ENCODE data around the gene CLTRN. TPM values are rescaled to one million over a fixed set of nuclear protein-coding genes. Genes with fewer than 3 reads are reported as not detected.
"Not testable (repeated sequence)": the region's sequence is repeated elsewhere in the genome, so short reads cannot be mapped to it uniquely, and the experiment has no call there.

CLTRN gene
- total and polyA plus RNA-seq, 2 donors from 2014 or later, result 30.7 to 129 TPM

- no peak for TF ChIP-seq CTCF (IDR thresholded peaks at IDR 0.05; ENCODE audit: borderline replicate concordance, extremely low read depth, insufficient read depth)
- Histone ChIP-seq H3K4me3 (ENCODE audit: low read length in 3 of 3) (peak overlapping the region; percentile 92 to 99 (median 93)), H3K9ac (ENCODE audit: low read length in 3 of 3) (peak overlapping the region in 2 of 3 donors; percentile 95 to 99), H3K27me3 (ENCODE audit: control insufficient read depth, insufficient read depth, low read length) (peaks cover 8% of the 10 kb centered on the region), H3K9me3 (ENCODE audit: control insufficient read depth in 2 of 3, insufficient read depth in 1 of 3, low read length in 3 of 3) (no peaks in the 10 kb centered on the region), H3K36me3 (ENCODE audit: control insufficient read depth in 2 of 3, insufficient read depth in 3 of 3, low read length in 3 of 3) (no peaks in the 10 kb centered on the region), H3K27ac (ENCODE audit: low read depth in 2 of 2, low read length in 2 of 2) (peak overlapping the region; percentile 99), H3K4me1 (ENCODE audit: control insufficient read depth in 2 of 3, insufficient read depth in 2 of 3, low read depth in 1 of 3, low read length in 3 of 3) (peaks cover 5% of the 10 kb centered on the region in 3 donors)
- FAIRE-seq (no peak), DNase-seq (no peak)
- intact Hi-C loops (cut with DNase I), result no loop called here
These were observed 9.4 kb upstream of the CLTRN start for GRCh38 chrX:15673970-15674369.

GRCh38 chrX:15672881-15673280, 8.3 kb upstream of the CLTRN start:
- FAIRE-seq, result no peak
- H3K36me3 ChIP-seq (ENCODE audit: control insufficient read depth in 2 of 3, insufficient read depth in 3 of 3, low read length in 3 of 3), result no peaks in the 10 kb centered on the region

GRCh38 chrX:15663439-15663838, 1.2 kb downstream of the CLTRN start:
- no peak for FAIRE-seq
- no peaks in the 10 kb centered on the region for H3K36me3 ChIP-seq (ENCODE audit: control insufficient read depth in 2 of 3, insufficient read depth in 3 of 3, low read length in 3 of 3)
- no peak overlapping the region for H3K27ac ChIP-seq (ENCODE audit: low read depth in 2 of 2, low read length in 2 of 2)
- no peaks in the 10 kb centered on the region for H3K4me1 ChIP-seq (ENCODE audit: control insufficient read depth in 2 of 3, insufficient read depth in 2 of 3, low read depth in 1 of 3, low read length in 3 of 3)
- H3K27me3 ChIP-seq (ENCODE audit: control insufficient read depth, insufficient read depth, low read length), result peaks cover 29% of the 10 kb centered on the region
- no peaks in the 10 kb centered on the region for H3K9me3 ChIP-seq (ENCODE audit: control insufficient read depth in 2 of 3, insufficient read depth in 1 of 3, low read length in 3 of 3)
- intact Hi-C loops (cut with DNase I), result no loop called here
- no peak for TF ChIP-seq CTCF (IDR thresholded peaks at IDR 0.05; ENCODE audit: borderline replicate concordance, extremely low read depth, insufficient read depth)
- H3K4me3 ChIP-seq (ENCODE audit: low read length in 3 of 3), result peak overlapping the region in 2 of 3 donors; percentile 62 to 65
- no peak for DNase-seq
- H3K9ac ChIP-seq (ENCODE audit: low read length in 3 of 3), result no peak overlapping the region

More at GRCh38 chrX:15672881-15673280, 8.3 kb upstream of the CLTRN start:
- Histone ChIP-seq H3K27ac (ENCODE audit: low read depth in 2 of 2, low read length in 2 of 2) (no peak overlapping the region), H3K27me3 (ENCODE audit: control insufficient read depth, insufficient read depth, low read length) (peaks cover 10% of the 10 kb centered on the region), H3K9me3 (ENCODE audit: control insufficient read depth in 2 of 3, insufficient read depth in 1 of 3, low read length in 3 of 3) (no peaks in the 10 kb centered on the region), H3K4me1 (ENCODE audit: control insufficient read depth in 2 of 3, insufficient read depth in 2 of 3, low read depth in 1 of 3, low read length in 3 of 3) (peaks cover 5% of the 10 kb centered on the region in 3 donors), H3K4me3 (ENCODE audit: low read length in 3 of 3) (no peak overlapping the region), H3K9ac (ENCODE audit: low read length in 3 of 3) (no peak overlapping the region)
- intact Hi-C loops (cut with DNase I), result no loop called here
- no peak for DNase-seq
- TF ChIP-seq CTCF (IDR thresholded peaks at IDR 0.05; ENCODE audit: borderline replicate concordance, extremely low read depth, insufficient read depth), result no peak

- H3K4me3 ChIP-seq (ENCODE audit: low read length in 3 of 3); H3K27ac ChIP-seq (ENCODE audit: low read depth in 2 of 2, low read length in 2 of 2); DNase-seq; intact Hi-C loops (cut with DNase I); H3K36me3 ChIP-seq (ENCODE audit: control insufficient read depth in 2 of 3, insufficient read depth in 3 of 3, low read length in 3 of 3); FAIRE-seq; H3K4me1 ChIP-seq (ENCODE audit: control insufficient read depth in 2 of 3, insufficient read depth in 2 of 3, low read depth in 1 of 3, low read length in 3 of 3); H3K9me3 ChIP-seq (ENCODE audit: control insufficient read depth in 2 of 3, insufficient read depth in 1 of 3, low read length in 3 of 3); H3K9ac ChIP-seq (ENCODE audit: low read length in 3 of 3): not testable (repeated sequence)
- peaks cover 21% of the 10 kb centered on the region for H3K27me3 ChIP-seq (ENCODE audit: control insufficient read depth, insufficient read depth, low read length)
These were observed 9.8 kb downstream of the CLTRN start for GRCh38 chrX:15654804-15655203.

Measured in kidney (tissue), 14 donors.